Dedifferentiated amniotic fluid mesenchymal stem cell (primary cell): ENCODE data around the gene LAG3.
A peak's percentile ranks its signal among the peaks of the same experiment; 100 is the strongest.

Experiments used
- DNase-seq: peaks from one replicate; pipeline ENCODE4 v3.0.0-alpha.2; 2016; ENCODE audit errors: extremely low spot score

LAG3 gene

DNA sequence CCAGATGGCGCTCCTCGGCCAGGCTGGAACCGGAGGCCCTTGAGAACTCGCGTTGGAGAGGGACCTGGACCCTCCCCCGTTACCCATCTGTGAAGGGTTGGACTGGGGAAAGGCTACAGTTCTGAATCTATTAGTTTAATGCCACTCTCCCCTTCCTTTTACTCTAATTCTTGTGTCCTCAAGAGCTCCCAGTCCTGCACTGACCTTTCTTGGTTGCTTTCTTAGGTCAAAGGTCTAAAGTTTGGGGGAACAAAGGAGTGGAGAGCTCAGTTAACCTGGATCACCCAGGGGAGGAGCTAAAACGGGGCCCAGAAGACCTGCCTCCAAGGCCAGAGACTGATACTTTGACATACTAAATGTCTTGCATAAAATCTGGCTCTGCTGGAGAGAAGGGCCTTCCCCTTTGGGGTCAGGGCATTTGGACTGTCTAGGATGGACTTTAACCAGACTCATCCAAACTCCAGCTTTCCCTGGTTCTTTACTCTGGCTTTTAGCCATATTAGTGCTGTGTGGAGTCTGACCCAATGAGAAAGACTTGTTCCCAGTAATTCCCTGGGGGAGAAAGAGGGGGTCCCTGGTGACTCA is 18.5 kb upstream of the LAG3 start:
- no peak for DNase-seq

DNA sequence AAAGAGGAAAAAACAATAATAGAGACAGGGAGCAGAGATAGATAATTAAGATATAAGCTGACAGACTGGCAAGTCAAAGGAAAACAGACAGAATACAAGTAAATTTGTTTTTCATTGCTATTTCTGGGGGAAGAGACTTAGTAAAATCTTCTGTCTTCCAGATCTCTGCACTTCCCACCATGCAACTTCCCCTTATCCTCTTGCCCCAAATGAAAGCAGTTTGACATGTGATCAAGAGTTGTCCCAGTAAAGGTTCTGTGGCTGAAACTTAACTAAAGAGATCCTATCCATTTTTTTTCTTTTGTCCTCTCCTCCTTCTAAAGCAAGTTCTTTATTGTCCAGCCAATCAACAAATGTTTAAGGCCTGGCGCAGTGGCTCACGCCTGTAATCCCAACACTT is 17.9 kb upstream of the LAG3 start:
- DNase-seq = no peak

- DNase-seq = no peak
Measured at GRCh38 chr12:6757028-6757690, 15.2 kb upstream of the LAG3 start.

DNA sequence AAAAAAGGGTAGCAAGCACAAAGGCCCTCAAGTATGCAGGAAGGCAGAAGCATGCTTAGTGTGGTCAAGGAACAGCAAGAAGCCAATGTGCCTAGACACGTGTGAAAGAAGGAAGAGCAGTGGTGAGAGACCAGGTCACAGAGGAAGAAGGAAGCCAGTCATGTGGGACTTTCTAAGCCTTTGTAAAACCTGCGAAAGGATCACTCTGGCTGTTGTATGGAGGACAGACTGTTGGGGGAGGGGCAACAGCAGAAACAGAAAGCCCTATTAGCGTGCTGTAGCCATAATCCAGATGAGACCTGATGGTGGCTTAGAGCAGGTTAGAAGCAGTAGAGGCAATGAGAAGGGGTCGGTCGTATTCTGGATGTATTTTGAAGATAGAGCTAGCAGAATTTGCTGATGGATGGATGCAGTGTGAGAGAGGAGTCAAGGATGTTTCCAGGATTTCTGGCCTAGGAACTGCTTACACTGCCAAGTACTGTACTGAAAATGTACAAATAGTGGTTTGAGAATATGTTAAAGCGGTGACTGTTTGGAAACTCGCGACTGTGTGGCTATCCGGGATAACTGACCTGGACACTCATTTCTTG is 13.7 kb upstream of the LAG3 start:
- no peak for DNase-seq

DNA sequence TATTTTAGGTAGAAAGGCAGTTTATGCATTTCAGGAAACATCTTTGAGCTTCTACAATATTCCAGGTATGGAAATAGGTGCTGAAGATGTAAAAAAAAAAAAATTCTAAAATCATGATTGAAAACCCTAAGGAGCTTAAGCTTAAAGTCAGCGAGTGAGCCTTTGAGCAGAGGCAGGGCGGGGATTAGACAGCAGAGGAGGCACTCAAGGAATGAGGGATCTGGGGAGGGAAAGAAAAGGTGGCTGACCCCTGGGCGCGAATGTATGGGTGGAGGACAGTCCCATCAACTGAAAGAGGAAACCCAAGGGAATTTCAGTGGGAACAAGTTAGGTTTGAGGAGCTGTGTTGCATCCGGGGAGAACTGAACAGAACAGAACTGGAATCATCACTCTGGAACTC is 12.6 kb upstream of the LAG3 start:
- DNase-seq = no peak

DNA sequence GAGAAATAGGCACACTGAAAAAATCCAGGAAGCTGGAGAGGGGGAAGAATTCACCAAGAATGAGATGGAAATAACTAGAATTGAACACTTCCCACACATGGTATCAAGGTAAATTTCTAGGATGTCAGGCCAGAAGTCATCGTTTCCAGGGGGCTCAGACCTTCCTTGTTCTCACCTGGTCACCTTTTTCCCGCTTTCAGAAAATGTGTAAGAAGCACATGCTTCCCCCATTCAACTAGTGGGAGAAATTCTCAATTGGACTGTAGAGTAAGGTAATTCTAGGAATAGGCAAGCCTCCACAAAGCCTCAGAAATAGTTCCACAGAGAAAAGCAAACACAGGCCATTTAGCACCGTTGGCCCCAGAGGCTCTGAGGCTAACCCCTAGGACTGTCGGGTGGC is 8.9 kb upstream of the LAG3 start:
- DNase-seq = no peak

GRCh38 chr12:6764011-6764828 is 8.1 kb upstream of the LAG3 start:
- DNase-seq = peak; percentile 97

GRCh38 chr12:6765048-6765633 is 7.2 kb upstream of the LAG3 start:
- DNase-seq = no peak

GRCh38 chr12:6765634-6766581 is 6.4 kb upstream of the LAG3 start, which contains the start of gene PTMS:
PTMS (plus strand) TSS chr12:6766363; CDS start chr12:6766706, 343 bp downstream.
- peak; percentile 75 for DNase-seq

DNA sequence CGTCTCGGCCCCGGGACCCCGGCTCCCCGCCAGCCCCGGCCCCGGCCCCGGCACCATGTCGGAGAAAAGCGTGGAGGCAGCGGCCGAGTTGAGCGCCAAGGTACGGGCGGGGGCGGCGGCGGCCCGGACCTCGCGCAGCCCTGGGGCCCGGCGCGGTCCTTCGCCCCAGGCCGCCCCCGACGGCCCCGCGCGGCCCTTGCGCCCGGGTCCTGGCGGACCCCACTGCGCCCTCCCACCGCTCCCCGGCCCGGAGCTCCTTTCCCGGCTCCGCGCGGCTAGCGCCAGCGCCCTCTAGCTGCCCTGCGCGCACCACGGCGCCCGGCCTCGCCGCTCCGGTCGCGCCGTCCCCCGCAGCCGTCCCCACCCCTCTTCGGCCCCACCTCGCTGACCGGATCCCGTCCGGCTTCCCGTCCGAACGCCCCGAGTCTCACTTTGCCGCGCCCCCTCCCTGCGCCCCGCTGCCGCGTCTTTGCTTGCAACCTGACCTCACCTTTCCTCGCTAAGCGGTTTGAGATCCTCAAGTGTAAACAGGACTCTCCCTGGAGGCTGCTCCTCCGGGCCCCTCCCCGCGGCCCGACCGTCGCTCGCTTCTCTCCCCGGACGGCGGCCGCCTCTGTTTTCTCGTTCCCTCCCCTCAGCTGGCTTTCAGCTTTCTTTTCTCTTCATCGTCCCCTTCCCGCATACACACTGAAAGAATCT is 5.5 kb upstream of the LAG3 start:
- DNase-seq = peak; percentile 51

DNA sequence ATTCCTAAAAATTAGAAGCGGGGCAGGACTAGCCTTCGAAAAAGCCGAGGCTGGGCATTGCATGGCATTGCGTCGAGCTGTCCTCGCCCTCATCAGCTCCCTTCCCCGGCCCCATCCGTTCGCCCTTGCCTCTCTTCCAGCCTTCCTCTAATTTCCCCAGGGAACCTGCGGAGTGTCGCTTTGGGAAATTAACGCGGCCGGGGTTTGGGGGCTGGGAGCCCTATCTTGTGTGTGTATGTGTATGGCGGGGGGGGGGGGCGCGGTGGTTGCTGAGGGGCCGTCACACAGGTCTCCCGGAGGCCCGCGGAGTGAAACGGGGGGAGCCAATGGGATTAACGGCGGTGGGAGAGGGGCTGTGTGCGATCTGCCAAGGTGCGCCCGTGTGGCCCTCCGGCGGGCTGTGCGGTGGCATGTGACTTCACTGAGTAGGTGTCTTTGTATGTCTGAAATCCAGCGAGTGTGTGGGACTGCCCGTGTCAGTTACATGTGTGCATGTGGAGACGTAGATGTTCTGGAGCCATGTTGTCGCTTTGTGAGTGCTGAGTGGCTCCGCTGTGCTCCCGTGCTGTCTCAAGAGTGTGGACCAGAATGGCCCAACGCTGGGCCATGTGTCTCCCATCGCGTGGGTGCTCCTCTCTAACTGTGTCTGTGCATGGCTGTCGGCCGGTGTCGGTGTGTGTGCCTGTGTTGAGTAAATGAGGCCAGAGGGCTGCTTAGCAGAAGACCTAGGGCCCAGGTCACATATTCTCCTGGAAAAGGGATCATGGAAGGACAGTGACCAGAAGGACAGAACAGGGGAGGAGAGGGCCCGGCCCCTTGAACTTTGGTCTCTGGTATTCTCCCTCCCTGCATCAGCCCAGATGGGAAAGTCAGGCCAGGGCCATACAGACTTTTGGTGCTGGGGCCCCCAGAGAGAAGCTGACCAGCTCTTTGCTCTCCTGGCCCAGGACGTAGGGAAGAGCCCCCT is 4.7 kb upstream of the LAG3 start:
- peak; percentile 67 for DNase-seq

DNA sequence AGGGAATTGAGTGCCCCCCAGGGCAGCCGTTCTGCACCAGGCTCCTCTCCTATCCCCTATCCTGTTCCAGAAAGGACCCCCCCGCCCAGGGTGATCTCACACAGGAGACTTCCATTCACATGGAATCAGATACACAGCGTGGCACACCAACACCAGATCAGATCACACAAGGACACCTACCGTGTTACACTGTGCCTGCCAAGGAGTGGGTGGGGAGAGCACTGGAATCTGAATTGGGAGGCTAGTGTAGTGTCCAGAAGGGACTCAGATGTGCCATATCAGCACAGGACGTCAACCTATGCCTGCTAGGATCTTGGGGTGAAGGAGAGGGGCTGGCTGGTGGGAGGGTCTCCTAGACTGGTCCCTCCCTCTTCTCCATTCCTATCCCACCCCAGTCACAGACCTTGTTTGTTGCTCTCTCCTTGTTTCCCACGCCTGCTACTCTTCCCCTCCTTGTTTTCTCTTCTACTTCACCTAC is 3.8 kb upstream of the LAG3 start:
- DNase-seq = peak; percentile 25

- peak; percentile 28 for DNase-seq
Measured at GRCh38 chr12:6768990-6769389, 3.3 kb upstream of the LAG3 start.

DNA sequence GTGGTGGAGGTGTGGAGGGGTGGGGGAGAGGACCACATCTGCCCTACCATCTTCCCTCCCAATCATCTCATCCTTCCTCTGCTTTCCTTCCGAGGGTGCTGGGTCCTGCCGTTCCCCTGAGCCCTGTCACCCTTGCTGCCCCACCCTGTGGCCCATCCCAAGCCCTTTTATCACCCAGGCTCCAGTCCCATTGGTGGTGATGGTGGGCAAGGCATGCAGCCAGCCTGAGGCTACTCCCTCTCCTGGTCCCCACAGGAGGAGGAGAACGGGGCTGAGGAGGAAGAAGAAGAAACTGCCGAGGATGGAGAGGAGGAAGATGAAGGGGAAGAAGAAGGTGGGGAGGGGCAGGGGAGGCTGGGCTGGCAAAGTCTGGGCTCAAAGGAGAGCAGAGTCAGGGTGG is 2.7 kb upstream of the LAG3 start:
- no peak for DNase-seq

GRCh38 chr12:6770094-6770493 is 2.2 kb upstream of the LAG3 start:
- no peak for DNase-seq

DNA sequence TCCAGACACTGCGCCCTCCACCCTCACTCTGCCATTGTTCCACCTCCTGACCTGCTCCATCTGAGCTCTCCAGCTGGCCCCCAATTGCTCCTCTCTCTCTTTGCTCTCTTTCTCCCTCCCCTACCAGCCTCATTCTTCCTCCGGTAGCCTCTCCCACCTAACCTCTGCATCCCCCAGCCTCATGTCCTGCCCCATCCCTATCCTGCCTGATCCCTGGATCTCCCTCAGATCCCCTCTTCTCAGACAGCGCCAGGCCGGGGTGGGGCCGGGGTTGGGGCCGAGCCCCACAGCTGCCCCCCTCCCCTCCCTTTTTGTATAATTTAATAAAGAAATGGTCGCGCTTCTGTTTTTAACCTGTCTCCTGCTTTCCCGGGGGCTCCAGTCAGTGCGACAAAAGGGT is 1.7 kb upstream of the LAG3 start:
- no peak for DNase-seq

- DNase-seq = no peak
Measured at GRCh38 chr12:6771091-6771495, 1.2 kb upstream of the LAG3 start.

DNA sequence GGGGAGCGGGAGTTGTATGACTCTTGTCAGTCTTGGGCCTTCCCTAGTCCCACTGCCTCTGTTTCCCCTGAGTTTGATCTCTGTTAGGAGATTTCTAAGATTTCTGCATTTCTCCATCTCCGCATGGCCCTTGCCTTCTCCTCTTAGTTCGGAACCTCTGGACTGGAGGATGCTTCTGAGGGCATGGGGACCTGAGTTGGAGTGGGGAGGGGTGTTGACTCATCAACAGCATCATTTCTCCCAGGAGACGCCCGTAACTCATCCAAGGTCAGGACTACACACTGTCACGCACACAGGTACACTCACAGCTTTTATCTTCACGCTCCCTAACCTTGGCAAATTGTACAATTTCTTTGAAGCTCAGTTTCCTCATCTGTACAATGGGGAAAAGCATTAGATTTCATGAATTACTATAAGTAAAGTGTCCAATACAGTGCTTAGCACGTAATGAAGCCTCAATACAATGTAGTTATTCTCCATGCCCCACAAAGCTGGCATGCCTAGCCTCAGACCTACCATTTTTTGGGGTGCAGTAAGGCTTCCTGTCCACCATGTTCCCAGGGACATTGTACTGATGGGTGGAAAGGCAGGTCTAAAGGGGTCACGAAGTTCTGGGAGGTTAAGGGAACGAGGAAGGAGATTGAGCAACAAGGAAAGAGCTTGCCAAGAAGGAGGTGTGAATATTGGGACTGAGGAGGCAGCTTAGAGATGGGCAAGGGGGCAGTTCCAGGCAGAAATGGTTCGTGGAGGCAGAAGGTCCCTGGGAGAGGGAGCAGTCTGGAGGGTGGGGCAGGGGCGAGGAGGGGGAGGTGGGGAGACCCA is 600 bp upstream of the LAG3 start:
- DNase-seq = no peak
